SK-N-SH treated with all-trans-retinoic acid at 6 μM for 48 hours (cell line): ENCODE results near the gene EIF4E.

Source experiments
- ARNTL ChIP-seq: fragments of 450-650 bp; formaldehyde crosslinking; IDR thresholded peaks from 2 replicates; pipeline ENCODE4 v1.5.0; 2020; ENCODE audit warnings: low read depth, mild to moderate bottlenecking, moderate library complexity, borderline replicate concordance
- CSDC2 ChIP-seq: fragments of 250-450 bp; sonication (Bioruptor Pico); IDR thresholded peaks from 2 replicates; pipeline ENCODE4 v1.5.0; 2020; ENCODE audit warnings: mild to moderate bottlenecking, moderate library complexity
- PPARA ChIP-seq: fragments of 250-450 bp; sonication (Bioruptor Pico); IDR thresholded peaks from 2 replicates; pipeline ENCODE4 v1.5.0; 2020; ENCODE audit warnings: mild to moderate bottlenecking, borderline replicate concordance
- ZFP3 ChIP-seq: fragments of 250-450 bp; sonication (Bioruptor Pico); IDR thresholded peaks from 2 replicates; pipeline ENCODE4 v1.5.0; 2020; ENCODE audit warnings: mild to moderate bottlenecking, moderate library complexity
- ZNF8 ChIP-seq: fragments of 450-650 bp; formaldehyde crosslinking; IDR thresholded peaks from 2 replicates; pipeline ENCODE4 v1.5.0; 2020; ENCODE audit warnings: mild to moderate bottlenecking, moderate library complexity
- TF ChIP-seq, protein P1 (sequence below): fragments of 250-450 bp; sonication (Bioruptor Pico); IDR thresholded peaks from 2 replicates; pipeline ENCODE4 v1.8.0; 2020; ENCODE audit warnings: mild to moderate bottlenecking, moderate library complexity, borderline replicate concordance
- TF ChIP-seq, protein P2 (sequence below): fragments of 250-450 bp; sonication (Bioruptor Pico); IDR thresholded peaks from 2 replicates; pipeline ENCODE4 v1.5.0; 2020; ENCODE audit warnings: mild to moderate bottlenecking, moderate library complexity

- TF ChIP-seq, protein P1, sequence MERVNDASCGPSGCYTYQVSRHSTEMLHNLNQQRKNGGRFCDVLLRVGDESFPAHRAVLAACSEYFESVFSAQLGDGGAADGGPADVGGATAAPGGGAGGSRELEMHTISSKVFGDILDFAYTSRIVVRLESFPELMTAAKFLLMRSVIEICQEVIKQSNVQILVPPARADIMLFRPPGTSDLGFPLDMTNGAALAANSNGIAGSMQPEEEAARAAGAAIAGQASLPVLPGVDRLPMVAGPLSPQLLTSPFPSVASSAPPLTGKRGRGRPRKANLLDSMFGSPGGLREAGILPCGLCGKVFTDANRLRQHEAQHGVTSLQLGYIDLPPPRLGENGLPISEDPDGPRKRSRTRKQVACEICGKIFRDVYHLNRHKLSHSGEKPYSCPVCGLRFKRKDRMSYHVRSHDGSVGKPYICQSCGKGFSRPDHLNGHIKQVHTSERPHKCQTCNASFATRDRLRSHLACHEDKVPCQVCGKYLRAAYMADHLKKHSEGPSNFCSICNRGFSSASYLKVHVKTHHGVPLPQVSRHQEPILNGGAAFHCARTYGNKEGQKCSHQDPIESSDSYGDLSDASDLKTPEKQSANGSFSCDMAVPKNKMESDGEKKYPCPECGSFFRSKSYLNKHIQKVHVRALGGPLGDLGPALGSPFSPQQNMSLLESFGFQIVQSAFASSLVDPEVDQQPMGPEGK, result no peak
- no peak for TF ChIP-seq ZFP3 (CRISPR knock-in tag)
- TF ChIP-seq ARNTL, result no peak
- TF ChIP-seq ZNF8 (CRISPR knock-in tag), result no peak
- TF ChIP-seq, protein P2, sequence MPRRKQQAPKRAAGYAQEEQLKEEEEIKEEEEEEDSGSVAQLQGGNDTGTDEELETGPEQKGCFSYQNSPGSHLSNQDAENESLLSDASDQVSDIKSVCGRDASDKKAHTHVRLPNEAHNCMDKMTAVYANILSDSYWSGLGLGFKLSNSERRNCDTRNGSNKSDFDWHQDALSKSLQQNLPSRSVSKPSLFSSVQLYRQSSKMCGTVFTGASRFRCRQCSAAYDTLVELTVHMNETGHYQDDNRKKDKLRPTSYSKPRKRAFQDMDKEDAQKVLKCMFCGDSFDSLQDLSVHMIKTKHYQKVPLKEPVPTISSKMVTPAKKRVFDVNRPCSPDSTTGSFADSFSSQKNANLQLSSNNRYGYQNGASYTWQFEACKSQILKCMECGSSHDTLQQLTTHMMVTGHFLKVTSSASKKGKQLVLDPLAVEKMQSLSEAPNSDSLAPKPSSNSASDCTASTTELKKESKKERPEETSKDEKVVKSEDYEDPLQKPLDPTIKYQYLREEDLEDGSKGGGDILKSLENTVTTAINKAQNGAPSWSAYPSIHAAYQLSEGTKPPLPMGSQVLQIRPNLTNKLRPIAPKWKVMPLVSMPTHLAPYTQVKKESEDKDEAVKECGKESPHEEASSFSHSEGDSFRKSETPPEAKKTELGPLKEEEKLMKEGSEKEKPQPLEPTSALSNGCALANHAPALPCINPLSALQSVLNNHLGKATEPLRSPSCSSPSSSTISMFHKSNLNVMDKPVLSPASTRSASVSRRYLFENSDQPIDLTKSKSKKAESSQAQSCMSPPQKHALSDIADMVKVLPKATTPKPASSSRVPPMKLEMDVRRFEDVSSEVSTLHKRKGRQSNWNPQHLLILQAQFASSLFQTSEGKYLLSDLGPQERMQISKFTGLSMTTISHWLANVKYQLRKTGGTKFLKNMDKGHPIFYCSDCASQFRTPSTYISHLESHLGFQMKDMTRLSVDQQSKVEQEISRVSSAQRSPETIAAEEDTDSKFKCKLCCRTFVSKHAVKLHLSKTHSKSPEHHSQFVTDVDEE (CRISPR knock-in tag), result no peak
- TF ChIP-seq PPARA, result no peak
- no peak for TF ChIP-seq CSDC2 (CRISPR knock-in tag)
Observed at GRCh38 chr4:98919996-98920395, 8.9 kb downstream of the EIF4E start.
